Stimulated activated CD8-positive, alpha-beta memory T cell treated with anti-CD3 and anti-CD28 coated beads, Interleukin-4, amount 100 ng/mL, for 48 hours (primary cell): ENCODE results near the gene NFATC3.
"Not testable (repeated sequence)": the region's sequence is repeated elsewhere in the genome, so short reads cannot be mapped to it uniquely, and the experiment has no call there.

ENCODE experiments used
- DNase-seq: peaks from one replicate; pipeline ENCODE4 v3.0.0-alpha.2; 2020

Gene NFATC3

DNA sequence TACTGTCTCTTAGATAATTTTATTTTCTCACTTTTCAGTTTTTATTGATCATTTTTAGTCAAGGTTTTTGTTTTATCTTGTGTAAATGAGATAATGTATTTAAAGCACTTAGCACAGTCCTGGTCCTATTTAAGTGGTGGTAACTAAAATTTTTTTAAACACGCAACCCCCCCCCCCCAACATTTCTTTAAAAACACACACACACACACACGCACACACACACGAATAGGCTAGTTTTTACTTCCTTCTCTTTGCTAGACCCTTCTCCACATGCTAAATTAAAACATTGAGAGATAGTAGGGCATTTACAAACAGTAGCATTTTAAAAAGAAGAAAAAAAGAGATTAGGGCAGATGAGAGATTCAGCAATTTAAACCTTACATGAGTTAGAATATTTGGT, 5.0 kb downstream of the NFATC3 start:
- DNase-seq, result no peak

DNA sequence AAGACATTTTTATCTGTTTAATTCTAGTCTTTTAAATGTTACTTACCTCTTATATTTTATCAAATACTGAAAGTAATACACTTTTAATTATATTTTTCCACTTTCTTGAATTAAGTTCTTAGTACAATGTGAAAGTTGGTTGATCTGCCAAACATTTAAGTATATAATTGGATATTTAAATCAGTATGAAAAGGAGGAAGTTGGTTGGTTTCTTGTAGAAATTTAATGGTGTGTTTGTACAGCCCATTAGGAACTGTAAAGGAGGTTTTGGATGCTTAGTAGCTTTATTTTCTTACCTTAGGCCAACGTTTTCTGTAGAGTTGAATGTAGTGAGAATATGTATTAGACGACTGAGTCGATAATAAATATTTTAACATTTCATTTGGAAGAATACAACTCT, 5.4 kb downstream of the NFATC3 start:
- no peak for DNase-seq

DNA sequence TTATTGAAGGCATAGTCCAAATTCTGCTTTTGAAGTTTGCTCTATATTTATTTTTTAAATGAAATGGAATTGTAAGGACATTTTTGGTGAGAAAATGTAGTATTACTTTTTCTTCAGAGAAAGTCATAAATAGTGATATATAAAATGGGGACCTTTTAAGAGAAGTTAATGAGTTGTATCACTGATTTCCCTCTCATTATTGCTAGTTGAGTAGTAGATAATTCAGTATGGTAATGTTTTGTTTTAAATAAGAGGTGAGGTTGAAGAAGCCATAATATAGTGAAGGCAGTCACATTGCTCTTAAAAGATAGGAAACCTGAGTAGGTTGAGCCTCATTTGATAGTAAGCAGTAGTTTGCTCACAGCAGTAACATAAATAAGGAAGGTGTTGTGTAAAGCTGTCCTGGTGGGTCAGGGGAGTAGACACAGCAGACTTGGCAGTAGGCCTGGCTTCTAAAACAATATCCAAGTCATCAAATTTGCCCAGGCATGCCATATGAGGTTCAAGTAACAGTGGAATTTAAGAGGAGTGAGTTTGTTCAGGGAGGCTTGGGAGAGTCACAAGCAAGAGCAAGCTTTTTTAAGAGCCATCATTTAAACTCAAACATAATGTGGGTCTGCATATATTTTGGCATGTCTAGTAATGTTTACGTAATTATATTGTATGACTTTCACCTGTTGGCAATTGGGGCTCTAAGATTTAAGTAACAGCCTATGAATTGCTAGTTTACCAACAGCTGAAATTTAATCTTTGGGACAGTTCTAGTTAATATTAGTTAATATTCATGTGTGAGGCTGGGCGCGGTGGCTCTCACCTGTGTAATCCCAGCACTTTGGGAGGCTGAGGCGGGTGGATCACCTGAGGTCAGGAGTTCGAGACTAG, 6.5 kb downstream of the NFATC3 start:
- no peak for DNase-seq

GRCh38 chr16:68092275-68092674, 7.1 kb downstream of the NFATC3 start:
- DNase-seq, result not testable (repeated sequence)

- no peak for DNase-seq
Measured at GRCh38 chr16:68093816-68094613, 8.8 kb downstream of the NFATC3 start.

- DNase-seq, result no peak
Measured at GRCh38 chr16:68094614-68094934, 9.4 kb downstream of the NFATC3 start.

DNA sequence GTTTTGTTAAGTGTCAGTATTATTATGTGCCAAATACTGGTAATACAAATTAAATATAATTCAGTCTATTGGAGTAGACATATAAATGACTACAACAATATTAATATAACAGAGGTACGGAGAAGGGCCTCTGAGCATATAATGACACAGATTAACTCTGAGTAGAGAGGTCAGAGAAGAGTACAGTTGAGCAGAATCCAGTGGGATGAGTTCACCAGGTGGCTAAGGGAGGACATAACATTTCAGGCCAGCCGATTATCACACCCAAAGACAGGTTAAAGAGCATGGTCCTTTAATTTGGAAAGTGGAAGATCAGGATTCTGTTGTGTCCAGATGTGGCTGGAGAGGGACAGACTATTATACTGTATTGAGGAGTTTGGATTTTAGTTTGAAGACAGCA, 11.3 kb downstream of the NFATC3 start:
- no peak for DNase-seq

DNA sequence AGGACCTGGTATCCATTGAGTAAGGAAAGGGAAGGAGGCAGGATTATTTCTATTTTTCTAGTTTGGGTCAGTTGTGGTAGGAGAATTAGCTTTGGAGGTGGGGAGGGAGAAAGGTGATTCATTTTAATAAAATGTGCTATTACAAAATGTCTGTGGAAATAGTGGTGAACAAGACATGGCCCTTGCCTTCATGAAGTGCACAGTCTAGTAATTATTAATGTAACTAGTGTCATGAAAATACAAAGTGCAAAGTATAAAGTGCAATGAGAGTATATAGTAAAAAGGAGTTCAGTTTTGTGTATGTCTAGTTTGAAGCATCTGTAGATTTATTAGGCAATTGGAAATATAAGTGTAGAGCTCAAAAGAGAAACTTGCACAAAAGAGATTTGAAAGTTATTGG, 11.9 kb downstream of the NFATC3 start:
- no peak for DNase-seq

- no peak for DNase-seq
Measured at GRCh38 chr16:68097895-68098294, 12.7 kb downstream of the NFATC3 start.

DNA sequence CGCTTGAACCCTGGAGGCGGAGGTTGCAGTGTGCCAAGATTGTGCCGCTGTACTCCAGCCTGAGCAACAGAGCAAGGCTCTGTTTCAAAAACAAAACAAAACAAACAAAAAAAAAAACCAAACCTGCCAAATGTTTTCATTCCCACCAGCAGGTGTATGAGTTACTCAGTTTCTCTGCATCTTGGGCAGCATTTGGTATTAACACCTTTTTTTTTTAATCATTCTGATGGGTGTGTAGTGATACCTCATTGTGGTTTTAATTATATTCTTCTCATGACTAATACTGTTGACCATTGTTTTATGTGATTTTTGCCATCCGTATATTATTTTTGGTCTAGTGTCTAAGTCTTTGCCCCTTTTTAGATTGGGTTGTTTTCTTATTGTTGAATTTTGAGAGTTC, 15.3 kb downstream of the NFATC3 start:
- DNase-seq, result no peak

GRCh38 chr16:68105611-68106010, 20.4 kb downstream of the NFATC3 start:
- DNase-seq, result no peak

DNA sequence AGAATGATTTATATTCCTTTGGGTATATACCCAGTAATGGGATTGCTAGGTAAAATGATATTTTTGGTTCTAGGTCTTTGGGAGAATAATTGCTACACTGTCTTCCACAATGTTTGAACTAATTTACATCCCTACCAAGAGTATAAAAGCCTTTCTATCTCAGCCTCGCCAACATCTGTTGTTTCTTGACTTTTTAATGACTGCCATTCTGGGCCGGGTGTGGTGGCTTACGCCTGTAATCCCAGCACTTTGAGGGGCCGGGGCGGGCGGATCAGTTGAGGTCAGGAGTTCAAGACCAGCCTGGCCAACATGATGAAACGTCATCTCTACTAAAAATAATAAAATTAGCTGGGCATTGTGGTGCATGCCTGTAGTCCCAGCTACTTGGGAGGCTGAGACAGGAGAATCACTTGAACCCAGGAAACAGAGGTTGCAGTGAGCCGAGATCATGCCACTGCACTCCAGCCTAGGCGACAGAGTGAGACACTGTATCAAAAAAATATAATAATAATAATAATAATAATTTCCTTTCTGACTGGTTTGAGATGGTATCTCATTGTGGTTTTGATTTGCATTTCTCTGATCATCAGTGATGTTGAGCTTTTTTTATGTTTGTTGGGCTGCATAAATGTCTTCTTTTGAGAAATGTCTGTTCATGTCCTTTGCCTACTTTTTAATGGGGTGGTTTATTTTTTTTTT, 22.2 kb downstream of the NFATC3 start:
- DNase-seq, result not testable (repeated sequence)

GRCh38 chr16:68109156-68109555, 24.0 kb downstream of the NFATC3 start:
- DNase-seq, result not testable (repeated sequence)

DNA sequence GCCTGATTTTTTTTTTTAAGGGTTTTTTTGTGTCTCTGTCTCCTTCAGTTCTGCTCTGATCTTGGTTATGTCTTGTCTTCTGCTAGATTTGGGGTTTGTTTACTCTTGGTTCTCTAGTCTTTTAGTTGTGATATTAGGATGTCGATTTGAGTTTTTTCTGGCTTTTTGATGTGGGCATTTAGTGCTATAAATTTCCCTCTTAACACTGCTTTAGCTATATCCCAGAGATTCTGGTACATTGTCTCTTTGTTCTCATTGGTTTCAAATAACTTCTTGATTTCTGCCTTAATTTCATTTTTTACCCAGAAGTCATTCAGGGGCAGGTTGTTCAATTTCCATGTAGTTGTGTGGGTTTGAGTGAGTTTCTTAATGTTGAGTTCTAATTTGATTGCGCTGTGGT, 25.4 kb downstream of the NFATC3 start:
- DNase-seq, result not testable (repeated sequence)

DNA sequence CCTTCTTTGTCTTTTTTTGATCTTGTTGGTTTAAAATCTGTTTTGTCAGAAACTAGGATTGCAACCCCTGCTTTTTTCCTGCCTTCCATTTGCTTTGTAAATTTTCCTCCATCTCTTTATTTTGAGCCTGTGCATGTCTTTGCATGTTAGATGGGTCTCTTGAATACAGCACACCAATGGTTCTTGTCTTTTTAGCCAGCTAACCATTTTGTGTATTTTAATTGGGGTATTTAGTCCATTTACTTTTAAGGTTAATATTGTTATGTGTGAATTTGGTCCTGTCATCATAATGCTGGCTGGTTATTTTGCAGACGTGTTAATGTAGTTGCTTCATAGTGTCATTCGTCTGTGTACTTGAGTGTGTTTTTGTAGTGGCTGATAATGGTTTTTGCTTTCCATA, 26.2 kb downstream of the NFATC3 start:
- DNase-seq, result no peak

GRCh38 chr16:68113059-68113761, 28.0 kb downstream of the NFATC3 start:
- no peak for DNase-seq

DNA sequence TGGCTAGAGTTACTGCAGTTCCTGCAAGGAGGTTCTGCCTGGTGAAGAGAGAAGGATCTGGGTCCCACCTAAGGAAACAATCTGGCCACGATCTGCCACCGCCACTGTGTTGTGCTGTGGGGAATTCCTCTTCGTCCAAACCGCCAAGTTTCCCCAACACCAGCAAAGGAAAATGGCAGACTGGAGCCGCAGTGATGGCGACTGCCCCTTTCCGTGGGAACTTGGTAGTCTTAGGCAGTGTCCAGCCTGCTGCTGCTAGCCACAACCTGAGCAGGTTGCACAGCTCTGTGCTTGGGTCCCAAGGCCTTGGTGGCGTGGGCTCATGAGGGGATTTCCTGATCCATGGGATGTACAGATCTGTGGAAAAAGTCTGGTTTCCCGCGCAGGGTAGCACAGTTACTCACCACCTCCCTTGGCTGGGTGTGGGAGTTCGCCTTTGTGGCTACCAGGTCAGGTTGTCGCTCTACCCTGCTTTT, 28.6 kb downstream of the NFATC3 start:
- DNase-seq, result no peak

DNA sequence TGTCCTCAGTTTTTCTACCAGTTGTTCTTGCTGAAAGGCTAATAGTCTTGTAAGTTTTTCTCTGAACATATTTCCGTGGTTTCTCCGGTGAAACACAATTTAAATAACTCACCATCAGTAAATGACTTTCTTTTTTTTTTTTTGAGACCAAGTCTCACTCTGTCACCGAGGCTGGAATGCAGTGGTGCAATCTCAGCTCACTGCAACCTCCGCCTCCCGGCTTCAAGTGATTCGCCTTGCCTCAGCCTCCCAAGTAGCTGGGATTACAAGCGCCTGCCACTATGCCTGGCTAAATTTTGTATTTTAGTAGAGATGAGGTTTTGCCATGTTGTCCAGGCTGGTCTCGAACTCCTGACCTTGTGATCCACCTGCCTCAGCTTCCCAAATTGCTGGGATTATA, 29.8 kb downstream of the NFATC3 start:
- not testable (repeated sequence) for DNase-seq

GRCh38 chr16:68115851-68116250, 30.7 kb downstream of the NFATC3 start:
- DNase-seq, result no peak

DNA sequence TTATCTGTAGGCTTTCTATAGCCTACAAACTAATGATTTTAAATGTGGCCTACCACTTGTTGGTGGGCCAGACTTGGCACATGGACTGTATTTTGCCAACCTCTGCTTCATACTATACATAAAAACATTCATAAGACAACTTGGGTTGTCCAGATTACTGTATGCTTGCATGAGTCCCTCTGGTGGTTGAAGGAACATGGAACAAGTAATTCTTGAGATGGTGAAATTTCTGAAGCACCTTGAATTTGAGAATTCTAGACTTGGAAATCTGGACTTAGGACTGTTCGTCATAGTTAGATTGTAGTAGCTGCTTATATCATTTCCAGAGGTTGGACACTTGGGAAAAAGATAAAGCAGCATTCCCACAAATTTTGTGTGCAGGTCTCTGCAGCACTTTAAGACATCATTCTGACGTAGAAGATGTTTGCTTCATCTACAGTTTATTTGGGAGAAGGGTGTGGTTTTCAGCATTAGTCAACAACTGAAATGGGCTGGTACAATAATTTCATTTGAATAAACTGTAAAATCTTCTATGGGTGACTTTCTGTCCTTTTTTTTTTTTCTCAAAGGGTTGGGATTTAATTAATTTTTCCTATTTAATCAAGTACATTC, 31.2 kb downstream of the NFATC3 start:
- no peak for DNase-seq

DNA sequence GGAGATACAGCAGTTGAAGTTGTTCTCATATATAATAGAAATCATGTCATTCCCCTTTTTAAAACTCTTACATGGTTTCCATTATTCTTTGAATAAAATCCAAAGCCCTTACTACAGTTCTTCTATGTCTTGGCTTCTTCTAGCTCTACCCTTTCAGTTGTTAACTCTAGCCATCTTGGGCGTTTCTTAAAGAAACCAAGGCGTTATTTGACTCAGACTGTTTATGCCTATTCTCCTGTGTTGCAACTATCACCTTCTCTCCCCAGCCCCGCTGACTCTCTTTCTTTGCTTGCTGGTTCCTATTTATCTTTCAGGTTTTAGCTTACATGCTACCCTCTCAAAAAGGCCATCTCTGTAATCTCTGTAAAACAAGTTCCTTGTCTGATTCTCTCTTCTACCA, 32.7 kb downstream of the NFATC3 start:
- DNase-seq, result no peak

- DNase-seq, result not testable (repeated sequence)
Measured at GRCh38 chr16:68118954-68119353, 33.8 kb downstream of the NFATC3 start.
